WERI-Rb-1 (cell line): ENCODE measurements around the gene STRN.

Experiments
- DNase-seq: peaks from one replicate; pipeline ENCODE4 v3.0.0-alpha.2; 2020
- H3K27ac ChIP-seq: fragments of 250-450 bp; sonication (Bioruptor Pico); 2 replicates; pipeline ENCODE4 v1.5.1; 2020; ENCODE audit warnings: mild to moderate bottlenecking, moderate library complexity
- H3K27me3 ChIP-seq: fragments of 250-450 bp; sonication (Bioruptor Pico); 2 replicates; pipeline ENCODE4 v1.5.1; 2021; ENCODE audit warnings: mild to moderate bottlenecking, low read depth, moderate library complexity; ENCODE audit not compliant: insufficient read depth, severe bottlenecking
- H3K36me3 ChIP-seq: fragments of 250-450 bp; sonication (Bioruptor Pico); 2 replicates; pipeline ENCODE4 v1.5.1; 2020; ENCODE audit warnings: mild to moderate bottlenecking, moderate library complexity
- H3K4me3 ChIP-seq: 2 replicates; pipeline ENCODE4 v1.5.1; 2011; ENCODE audit warnings: low read depth, mild to moderate bottlenecking, control low read depth, low read length
- H3K9me3 ChIP-seq: fragments of 250-450 bp; sonication (Bioruptor Pico); 2 replicates; pipeline ENCODE4 v1.5.1; 2021; ENCODE audit warnings: mild to moderate bottlenecking, moderate library complexity; ENCODE audit not compliant: severe bottlenecking
- CTCF ChIP-seq: IDR thresholded peaks from 2 replicates; pipeline ENCODE4 v1.5.1; 2011; ENCODE audit warnings: low read depth, mild to moderate bottlenecking, control low read depth, inconsistent platforms, low read length

Gene STRN

GRCh38 chr2:36966370-36967235 lies at the start of gene STRN:
TSS of gene STRN (minus strand) at chr2:36966536. CDS start at chr2:36966463, 73 bp downstream.
- H3K4me3 ChIP-seq = peak within 1 kb of the TSS; percentile 93
- H3K9me3 ChIP-seq = no peaks in the 10 kb centered on the region
- TF ChIP-seq CTCF = no peak
- DNase-seq = peak; percentile 98
- H3K36me3 ChIP-seq = no peaks in the 10 kb centered on the region
- H3K27ac ChIP-seq = peak within 1 kb of the TSS; percentile 92
- no peaks in the 10 kb centered on the region for H3K27me3 ChIP-seq

- Histone ChIP-seq H3K4me3 (no peak overlapping the region), H3K27me3 (no peaks in the 10 kb centered on the region), H3K27ac (no peak overlapping the region), H3K36me3 (peaks cover 27% of the 10 kb centered on the region), H3K9me3 (no peaks in the 10 kb centered on the region)
- TF ChIP-seq CTCF = no peak
- DNase-seq = no peak
Measured at GRCh38 chr2:37013315-37013641, 46.9 kb upstream of the STRN start.

- Histone ChIP-seq H3K36me3 (peaks cover 26% of the 10 kb centered on the region), H3K9me3 (no peaks in the 10 kb centered on the region), H3K4me3 (no peak overlapping the region), H3K27me3 (no peaks in the 10 kb centered on the region), H3K27ac (no peak overlapping the region)
- DNase-seq = no peak
- no peak for TF ChIP-seq CTCF
Measured at GRCh38 chr2:37011130-37011529, 44.8 kb upstream of the STRN start.

- peak; percentile 37 for DNase-seq
- Histone ChIP-seq H3K27ac (no peak overlapping the region), H3K4me3 (no peak overlapping the region), H3K36me3 (peaks cover 28% of the 10 kb centered on the region), H3K9me3 (no peaks in the 10 kb centered on the region), H3K27me3 (no peaks in the 10 kb centered on the region)
- peak; percentile 59 for TF ChIP-seq CTCF
Measured at GRCh38 chr2:37005118-37005868, 39.0 kb upstream of the STRN start.

- Histone ChIP-seq H3K9me3 (no peaks in the 10 kb centered on the region), H3K36me3 (peaks cover 46% of the 10 kb centered on the region), H3K27me3 (no peaks in the 10 kb centered on the region), H3K27ac (no peak overlapping the region), H3K4me3 (no peak overlapping the region)
- TF ChIP-seq CTCF = no peak
- no peak for DNase-seq
Measured at GRCh38 chr2:37000988-37001556, 34.7 kb upstream of the STRN start.
